ENCODE results near the gene TOX4.

TOX4 gene

GRCh38 chr14:21503376-21503775 is 26.4 kb downstream of the TOX4 start:
- DNase-seq: no peak

GRCh38 chr14:21505012-21505553 is 28.1 kb downstream of the TOX4 start:
- DNase-seq: peak in 1 of 4 experiments; percentile 9

- no peak for DNase-seq
Measured at GRCh38 chr14:21506557-21506956, 29.6 kb downstream of the TOX4 start.

GRCh38 chr14:21509432-21510143 is 32.6 kb downstream of the TOX4 start:
- DNase-seq: peak in 2 of 4 experiments; percentile 11 to 12

- DNase-seq: peak; percentile 97 to 99 (median 98)
Measured at GRCh38 chr14:21510735-21511657, 34.0 kb downstream of the TOX4 start, which contains the start of gene METTL3. TSS of gene METTL3 (minus strand) at chr14:21511340. CDS start at chr14:21511223, 117 bp downstream.

GRCh38 chr14:21514341-21514740 is 37.3 kb downstream of the TOX4 start:
- no peak for DNase-seq

GRCh38 chr14:21518725-21519124 is 41.7 kb downstream of the TOX4 start:
- DNase-seq: no peak

- DNase-seq: no peak
Measured at GRCh38 chr14:21520767-21521166, 43.8 kb downstream of the TOX4 start.

GRCh38 chr14:21521501-21521900 is 44.5 kb downstream of the TOX4 start:
- no peak for DNase-seq

GRCh38 chr14:21523203-21523602 is 46.2 kb downstream of the TOX4 start:
- no peak for DNase-seq

- no peak for DNase-seq
Measured at GRCh38 chr14:21524575-21525490, 47.8 kb downstream of the TOX4 start.

GRCh38 chr14:21525571-21525961 is 48.6 kb downstream of the TOX4 start:
- no peak for DNase-seq

GRCh38 chr14:21525962-21526671 is 49.1 kb downstream of the TOX4 start, which contains the start of gene SALL2:
TSS of gene SALL2 (minus strand) at chr14:21526346. CDS start at chr14:21526127, 219 bp downstream.
- DNase-seq: peak in 2 of 4 experiments; percentile 14 to 42

- DNase-seq: no peak
Measured at GRCh38 chr14:21526672-21527317, 49.8 kb downstream of the TOX4 start.

GRCh38 chr14:21527318-21527679 is 50.3 kb downstream of the TOX4 start:
- DNase-seq: no peak

GRCh38 chr14:21528381-21529348 is 51.7 kb downstream of the TOX4 start:
- no peak for DNase-seq

GRCh38 chr14:21529515-21529914 is 52.5 kb downstream of the TOX4 start:
- no peak for DNase-seq

- DNase-seq: no peak
Measured at GRCh38 chr14:21533294-21533693, 56.3 kb downstream of the TOX4 start.

- DNase-seq: peak in 3 of 4 experiments; percentile 8 to 27 (median 15)
Measured at GRCh38 chr14:21534576-21534975, 57.6 kb downstream of the TOX4 start.

All from suppressor macrophage (primary cell).